ENCODE data around the gene EFNA4. TPM values are rescaled to one million over a fixed set of nuclear protein-coding genes. Genes with fewer than 3 reads are reported as not detected.

The EFNA4 gene
- total and polyA plus RNA-seq, 2 donors (not counting 1 experiment from before 2014, with no cell fraction given), result 8.4 to 10.6 TPM

GRCh38 chr1:155092131-155092530 is 28.6 kb downstream of the EFNA4 start:
- no peak overlapping the region for H3K27ac Mint-ChIP-seq
- POLR2A ChIA-PET, result interaction anchor here (1.4 to 1.7 kb wide), 2 partner anchors 75 to 81 kb away, joined by 4 to 9 read pairs; partner anchors contain the start of gene KRTCAP2
- H2AFZ ChIP-seq (ENCODE audit: insufficient read depth, low read depth, low read length, poor library complexity, severe bottlenecking), result no peak overlapping the region

More at GRCh38 chr1:155092131-155092530, 28.6 kb downstream of the EFNA4 start:
- peaks cover 6% of the 10 kb centered on the region for H3K4me1 Mint-ChIP-seq
- no peaks in the 10 kb centered on the region for H3K9me3 Mint-ChIP-seq (ENCODE audit: insufficient read depth)
- no peak for TF ChIP-seq CTCF (IDR thresholded peaks at IDR 0.05)
- TF ChIP-seq EZH2 (IDR thresholded peaks at IDR 0.05; ENCODE audit: borderline replicate concordance, insufficient read depth, low read depth, low read length, poor library complexity, severe bottlenecking), result no peak
- H3K4me3 ChIP-seq (ENCODE audit: control extremely low read depth in 1 of 5, extremely low read depth in 1 of 5, insufficient read depth in 1 of 5, low read depth in 2 of 5, low read length in 4 of 5), result no peak overlapping the region
- intact Hi-C loops (cut with micrococcal nuclease), result loop anchor here (5.0 kb wide), 2 partner anchors 35 to 500 kb away; partner anchors contain the start of gene EFNA1
- H3K79me2 ChIP-seq (ENCODE audit: control insufficient read depth, insufficient read depth, low read length), result no peaks in the 10 kb centered on the region
- no peak overlapping the region for H3K4me2 ChIP-seq (replicated peaks; ENCODE audit: low read depth, low read length, poor library complexity, severe bottlenecking)
- CTCF ChIA-PET, result interaction anchor here (0.6 to 6.8 kb wide), 36 partner anchors 8 to 149 kb away, joined by 3 to 307 read pairs (median 7); partner anchors contain the start of genes DPM3, EFNA4, KRTCAP2 and SLC50A1
- DNase-seq (peak; percentile 21), ATAC-seq (ENCODE audit: low read depth) (no peak)
- peaks cover 12% of the 10 kb centered on the region for H3K27me3 Mint-ChIP-seq
- peaks cover 0 to 6% (median 1%) of the 10 kb centered on the region in 4 experiments for H3K27me3 ChIP-seq (replicated peaks in 1 of 4; ENCODE audit: control extremely low read depth in 1 of 4, control insufficient read depth in 3 of 4, insufficient read depth in 4 of 4, low read length in 3 of 4)
- no peak overlapping the region for H3K4me3 Mint-ChIP-seq
- H4K20me1 ChIP-seq (ENCODE audit: control insufficient read depth, insufficient read depth, low read length, poor library complexity, severe bottlenecking), result no peaks in the 10 kb centered on the region
- H3K9me3 ChIP-seq (ENCODE audit: control extremely low read depth in 1 of 3, control insufficient read depth in 2 of 3, insufficient read depth in 1 of 3, low read length in 2 of 3), result no peaks in the 10 kb centered on the region
- WGBS (ENCODE audit: insufficient coverage), result 98% methylated on average over 6 of the region's 6 CpGs
- no peaks in the 10 kb centered on the region for H3K36me3 ChIP-seq (replicated peaks in 1 of 2; ENCODE audit: control extremely low read depth in 1 of 2, control insufficient read depth in 1 of 2, extremely low read depth in 1 of 2, insufficient read depth in 2 of 2, low read length in 1 of 2)
- H3K9ac ChIP-seq (ENCODE audit: low read length), result no peak overlapping the region
- peaks cover 9 to 11% of the 10 kb centered on the region in 2 donors for H3K4me1 ChIP-seq (ENCODE audit: control insufficient read depth in 2 of 2, insufficient read depth in 2 of 2, low read length in 2 of 2)
- no peak overlapping the region for H3K27ac ChIP-seq (ENCODE audit: low read length in 2 of 2)
